HG03139 (cell line): ENCODE measurements around the gene GLS.
"Not testable (repeated sequence)": the region's sequence is repeated elsewhere in the genome, so short reads cannot be mapped to it uniquely, and the experiment has no call there.

Experiments used
- ATAC-seq: cut with Tn5 transposase; IDR thresholded peaks from one replicate; pipeline ENCODE4 v1.9.1; 2021; ENCODE audit not compliant: unreplicated experiment

GLS gene

DNA sequence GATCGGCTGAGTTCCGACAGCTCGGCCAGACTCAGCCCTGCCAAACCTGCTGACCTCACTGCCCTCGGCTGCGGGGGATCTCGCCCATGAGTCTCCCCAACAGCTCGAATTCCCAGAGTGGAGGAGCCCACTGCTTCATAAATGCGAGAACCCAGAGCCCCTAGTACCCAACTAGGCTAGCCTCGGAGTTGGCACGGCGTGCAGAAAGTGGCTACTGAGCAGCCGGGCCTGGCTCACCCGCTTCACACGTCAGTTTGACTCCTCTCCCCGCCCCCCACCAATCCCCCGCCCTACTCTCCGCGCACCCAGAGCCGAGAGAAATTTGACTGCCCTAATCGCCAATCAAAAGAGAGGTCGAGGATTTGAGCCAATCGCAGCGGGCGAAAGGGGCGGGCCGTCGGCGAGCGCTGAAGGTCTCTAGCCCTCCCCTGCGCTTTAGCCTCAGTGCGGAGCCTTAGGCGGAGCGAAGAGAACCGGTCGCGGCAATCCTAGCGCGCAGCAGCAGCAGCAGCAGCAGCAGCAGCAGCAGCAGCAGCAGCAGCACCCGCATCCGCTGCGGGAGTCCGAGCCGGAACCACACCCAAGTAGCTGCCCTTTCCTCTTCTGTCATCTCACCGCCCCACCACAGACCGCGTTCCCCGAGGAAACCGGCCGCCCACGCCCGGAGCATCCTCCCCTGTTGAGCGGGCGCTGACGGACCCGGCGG, at the start of gene GLS:
GLS (plus strand) TSS at position 444 of the 706 bp plus-strand sequence. CDS start 264 bp downstream, outside the sequence.
- ATAC-seq, result peak; percentile 74

DNA sequence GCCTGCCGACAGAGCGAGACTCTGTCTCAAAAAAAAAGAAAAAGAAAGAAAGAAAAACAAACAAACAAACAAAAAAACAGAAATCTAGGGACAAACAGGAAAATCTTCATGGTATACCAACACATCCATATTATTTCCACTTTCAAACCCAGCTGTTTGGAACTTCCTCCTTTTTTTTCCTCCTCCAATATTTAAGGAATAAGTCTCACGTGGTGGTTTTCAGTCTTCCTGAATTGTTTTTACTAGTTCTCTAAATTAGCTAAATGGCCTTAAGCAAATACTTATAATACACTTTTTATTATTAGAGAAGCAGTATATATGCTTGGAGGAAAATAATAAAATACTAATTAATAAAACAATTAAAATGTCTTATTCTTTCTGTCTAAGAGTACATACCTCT, 48.7 kb upstream of the GLS start:
- no peak for ATAC-seq

DNA sequence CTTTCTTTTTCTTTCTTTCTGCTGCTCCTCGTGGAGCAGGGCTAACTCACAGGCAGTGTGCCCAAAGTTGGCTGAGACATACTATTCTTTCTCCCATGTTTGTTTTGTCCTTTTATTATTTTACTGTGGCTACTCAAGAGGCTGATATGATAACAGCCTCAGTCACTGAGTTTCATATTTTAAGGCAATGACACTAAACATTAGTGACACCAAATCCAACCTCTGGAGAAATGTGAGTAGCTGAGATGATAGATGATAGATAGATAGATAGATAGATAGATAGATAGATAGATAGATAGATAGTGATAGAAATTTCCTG, 45.8 kb upstream of the GLS start:
- no peak for ATAC-seq

DNA sequence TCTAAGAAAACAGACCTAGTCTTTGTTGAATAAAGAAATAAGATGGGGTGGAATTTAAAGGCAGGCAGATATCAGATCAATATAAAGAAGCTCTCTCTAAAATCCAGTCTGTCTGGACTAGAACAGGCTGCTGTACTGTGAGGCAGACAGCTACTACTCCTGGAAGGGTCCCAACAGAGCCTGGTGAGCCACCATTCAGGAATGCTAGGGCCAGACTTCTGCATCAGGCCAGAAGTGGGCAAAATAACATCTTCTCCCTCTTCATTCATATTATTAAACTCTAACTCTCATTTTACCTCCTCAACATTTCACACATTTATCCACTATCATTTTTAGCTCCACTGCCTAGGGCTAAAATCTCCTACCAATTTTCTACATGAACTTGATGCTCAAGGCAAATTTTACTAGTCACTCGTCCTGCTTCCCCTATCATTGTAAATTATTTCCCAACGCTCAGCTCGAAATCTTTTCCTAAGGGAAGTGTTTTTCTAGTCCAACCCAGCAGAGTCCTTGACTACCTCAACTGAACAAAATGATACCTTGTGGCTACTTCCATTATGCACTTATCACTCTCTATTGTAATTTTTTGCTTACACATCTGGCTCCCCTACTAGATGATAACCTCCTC, 45.2 kb upstream of the GLS start:
- ATAC-seq, result no peak

DNA sequence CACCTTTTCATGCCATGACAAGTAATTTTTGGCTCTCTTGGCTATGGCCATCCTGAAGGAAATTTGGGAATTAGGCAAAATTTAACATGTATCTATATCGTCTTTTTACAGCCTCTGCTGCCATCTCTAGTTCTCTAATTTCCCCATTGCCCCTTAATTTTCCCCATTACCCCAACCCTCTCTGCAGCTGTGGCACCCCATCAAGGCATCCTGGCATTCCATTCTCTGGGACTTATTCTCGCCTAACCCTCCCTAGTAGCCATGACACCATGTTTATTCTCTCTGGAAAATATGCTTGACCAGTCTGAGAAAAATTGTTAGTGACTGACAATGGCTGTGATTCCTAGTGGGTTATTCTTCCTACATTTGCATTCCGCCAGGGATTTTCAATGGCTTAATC, 43.9 kb upstream of the GLS start:
- ATAC-seq, result no peak

DNA sequence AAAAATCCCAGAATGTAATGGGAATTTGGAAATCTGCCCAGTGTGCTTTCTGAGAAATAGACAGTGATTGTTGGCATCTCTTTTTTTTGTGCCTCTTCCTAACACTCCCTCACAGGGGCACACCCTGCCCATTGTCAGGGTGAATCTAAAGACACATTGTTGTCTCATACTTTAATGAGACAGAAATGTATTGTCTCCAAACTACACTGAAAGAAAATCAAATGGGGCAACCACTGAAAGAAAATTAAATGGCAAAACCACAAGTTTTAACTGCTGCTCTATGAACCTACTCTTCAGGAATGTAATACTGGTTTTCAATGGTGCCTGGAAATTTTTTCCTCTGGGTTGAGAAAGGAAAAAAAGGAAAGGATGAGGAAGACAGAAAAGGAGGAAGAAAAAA, 43.2 kb upstream of the GLS start:
- ATAC-seq, result no peak

DNA sequence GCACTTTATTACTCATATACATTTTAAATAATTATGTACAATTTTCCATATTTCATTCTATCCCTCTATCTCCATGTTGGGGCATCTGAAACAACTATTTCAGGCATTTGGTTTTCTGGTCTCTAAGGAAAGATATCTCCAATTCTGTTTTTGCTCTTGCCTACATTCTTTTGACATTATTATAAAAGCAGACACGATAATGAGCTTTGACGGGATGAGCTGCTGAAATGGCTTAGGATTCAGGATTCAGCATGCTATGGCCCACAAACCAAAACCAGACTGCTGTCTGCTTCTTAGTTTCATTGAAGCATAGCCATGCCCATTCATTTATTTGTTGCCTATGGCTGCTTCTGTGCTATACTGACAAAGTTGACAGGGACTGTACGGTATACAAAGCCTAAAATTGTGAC, 42.7 kb upstream of the GLS start:
- ATAC-seq, result no peak

DNA sequence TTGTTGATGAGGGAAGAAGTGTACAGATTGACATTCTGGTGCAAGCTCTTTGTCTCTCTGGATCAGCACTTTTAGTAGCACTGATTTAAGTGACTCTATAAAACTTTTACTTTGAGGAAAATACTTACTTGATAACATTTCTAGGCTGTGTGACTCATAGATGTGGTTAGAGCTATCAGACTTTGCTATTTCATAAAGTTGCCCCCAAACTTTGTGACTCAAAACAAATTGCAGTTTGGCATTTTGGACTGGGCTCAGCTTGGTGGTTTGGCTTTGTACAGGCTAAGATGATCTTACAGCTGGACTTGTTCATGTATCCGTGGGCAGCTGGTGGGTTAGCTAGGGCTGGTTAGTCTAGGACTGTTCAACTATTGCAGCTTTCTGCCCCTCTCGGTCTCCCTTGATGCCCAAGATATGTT, 42.1 kb upstream of the GLS start:
- no peak for ATAC-seq

DNA sequence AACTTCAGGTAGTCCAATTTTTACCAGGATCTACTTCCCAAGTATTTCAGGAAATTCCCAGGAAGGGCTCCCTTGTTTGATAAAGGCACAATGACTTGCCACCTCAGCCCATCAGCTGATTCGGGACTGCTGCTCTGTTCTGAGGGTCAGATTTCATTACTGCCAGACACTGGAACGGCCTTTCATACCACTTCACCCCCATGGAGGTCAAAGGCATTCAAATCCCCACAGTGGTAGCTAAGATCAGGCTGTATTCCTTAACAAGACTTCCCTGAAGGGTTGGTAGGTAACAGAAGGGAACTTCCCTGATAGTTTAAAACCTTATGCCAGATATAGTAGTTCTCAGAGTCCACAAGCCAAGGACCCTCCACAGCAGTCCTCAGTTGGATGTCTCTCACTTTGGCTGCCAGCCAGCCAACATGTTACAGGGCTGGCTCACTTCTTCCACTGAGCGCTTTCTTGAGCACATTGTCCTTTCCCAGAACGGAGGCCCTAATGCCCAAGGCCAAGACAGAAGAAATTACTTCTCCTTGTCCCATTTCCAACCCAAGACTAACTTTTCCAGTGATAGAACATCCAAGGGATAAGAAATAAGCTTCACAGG, 40.0 kb upstream of the GLS start:
- no peak for ATAC-seq

DNA sequence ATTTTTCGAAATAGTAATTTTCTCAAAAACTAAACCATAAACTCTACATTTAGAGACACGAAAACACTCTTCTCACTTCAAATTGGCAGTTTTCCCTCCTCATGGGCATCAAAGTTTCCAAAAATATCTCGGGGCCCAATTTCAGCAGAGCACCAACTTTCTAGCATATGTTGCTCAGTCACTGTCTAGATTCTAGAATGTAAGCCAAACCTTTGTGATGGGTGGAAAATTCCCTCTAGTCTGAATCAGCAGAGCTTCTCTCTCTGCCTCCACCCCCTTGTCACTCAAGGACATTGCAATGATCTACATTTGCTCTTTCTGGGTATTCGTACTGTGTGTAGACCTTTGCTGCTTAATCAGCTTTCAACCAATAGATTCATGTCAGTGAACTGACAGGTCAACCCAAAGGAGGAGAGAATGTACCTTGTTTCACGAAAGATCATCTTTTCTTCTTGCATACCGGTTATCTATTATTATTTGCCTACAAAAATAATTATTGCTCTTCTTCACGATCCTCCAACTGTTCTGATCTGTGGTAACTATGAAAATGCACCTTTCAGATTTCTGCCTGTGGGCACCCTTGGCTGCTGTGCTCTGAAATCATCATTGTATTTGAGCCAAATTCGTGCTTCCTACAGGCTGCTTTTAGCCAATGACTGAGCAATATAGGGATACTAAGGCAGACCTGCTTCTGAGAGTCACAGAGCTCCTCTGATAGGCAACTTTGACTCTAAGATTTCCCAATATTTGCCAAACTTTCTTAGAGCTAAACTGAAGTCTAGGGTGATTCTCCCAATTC, 38.7 kb upstream of the GLS start:
- ATAC-seq, result no peak

DNA sequence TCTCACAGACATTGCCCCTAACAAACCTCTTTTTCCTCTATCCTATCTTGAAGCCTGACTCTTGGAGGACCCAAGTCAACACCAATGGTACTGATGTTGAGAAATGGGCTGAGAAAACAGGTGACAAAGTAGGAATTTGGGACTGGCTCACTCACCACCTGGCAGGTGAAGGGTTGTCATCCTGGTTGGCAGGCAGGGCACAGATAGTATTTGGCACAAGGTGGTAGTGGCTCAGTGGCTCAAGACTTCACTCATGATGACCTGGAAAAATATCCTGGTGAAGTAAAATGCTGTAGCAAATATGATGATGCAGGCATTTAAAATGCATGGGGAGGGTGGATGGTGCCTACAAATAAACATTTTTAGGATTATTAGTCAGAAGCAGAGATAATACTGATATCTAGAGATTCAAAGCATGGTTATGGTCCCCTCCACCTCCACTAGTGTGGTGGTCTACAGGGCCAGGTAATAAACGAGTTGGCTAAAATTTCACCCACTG, 38.0 kb upstream of the GLS start:
- no peak for ATAC-seq

DNA sequence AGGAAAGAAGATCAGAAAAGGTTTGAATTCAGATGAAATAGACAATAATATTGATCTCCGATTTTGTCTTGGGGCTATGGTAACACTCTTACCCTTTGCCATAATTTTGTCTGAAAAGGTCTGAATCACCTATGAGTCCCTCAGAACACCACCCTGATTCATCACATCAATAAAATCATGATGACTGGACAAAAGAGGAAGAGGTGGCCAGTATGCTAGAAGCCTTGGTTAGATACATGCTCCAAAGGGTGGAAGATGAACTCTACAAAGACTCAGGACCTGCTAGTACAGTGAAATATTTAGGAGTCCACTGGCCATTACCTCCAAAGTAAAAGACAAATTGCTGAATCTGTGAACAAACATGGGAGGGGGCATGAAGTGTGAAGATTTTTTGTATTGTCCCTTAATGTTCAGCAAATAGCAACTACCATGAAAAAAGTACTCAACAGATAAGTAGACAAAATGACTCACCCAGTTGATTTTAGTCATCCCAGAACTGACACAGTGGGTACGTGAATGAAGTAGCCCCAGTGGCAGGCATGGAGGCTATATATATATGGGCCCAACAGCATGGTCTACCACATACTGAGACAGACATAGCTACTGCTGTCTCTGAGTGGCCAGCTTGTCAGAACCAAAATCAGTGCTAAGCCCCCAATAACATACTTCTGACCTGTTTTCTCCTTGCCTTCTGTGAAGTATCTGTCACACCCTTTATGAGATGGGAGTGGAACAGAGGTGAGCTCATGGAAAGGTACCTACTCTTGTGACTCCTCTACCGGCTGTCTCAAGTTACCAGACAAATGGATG, 36.5 kb upstream of the GLS start:
- ATAC-seq, result peak; percentile 87

DNA sequence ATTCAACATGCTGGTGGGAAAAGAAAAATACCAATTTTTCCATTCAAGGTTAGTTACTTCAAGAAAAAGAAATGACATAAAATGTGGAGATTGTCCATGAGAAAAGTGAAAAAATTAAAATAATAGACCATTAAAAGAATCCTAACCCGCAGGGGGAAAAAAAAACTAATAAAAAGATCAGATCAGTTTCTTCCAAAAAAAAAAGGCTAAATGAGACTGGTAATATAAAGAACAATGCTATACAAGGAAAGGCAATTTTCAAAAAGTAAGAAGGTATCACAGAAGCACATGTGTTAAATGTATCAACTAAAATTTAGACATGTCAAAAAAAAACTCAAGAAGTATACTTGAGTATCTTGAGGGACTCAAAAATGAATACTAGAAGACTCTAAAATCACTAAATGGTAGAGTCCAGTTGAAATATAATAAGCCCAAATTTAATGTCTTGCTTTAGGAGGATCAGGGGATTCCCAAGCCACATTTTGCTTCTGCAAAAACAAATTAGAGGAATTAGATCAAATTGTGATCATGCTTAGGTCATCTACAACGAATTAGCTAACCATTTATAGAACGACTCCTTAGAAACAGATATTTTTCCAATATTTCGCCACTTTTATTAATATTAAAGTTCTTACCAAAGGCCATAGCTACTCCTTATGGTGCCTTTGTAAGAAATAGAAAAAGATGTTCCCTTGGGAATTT, 35.8 kb upstream of the GLS start:
- ATAC-seq, result no peak

DNA sequence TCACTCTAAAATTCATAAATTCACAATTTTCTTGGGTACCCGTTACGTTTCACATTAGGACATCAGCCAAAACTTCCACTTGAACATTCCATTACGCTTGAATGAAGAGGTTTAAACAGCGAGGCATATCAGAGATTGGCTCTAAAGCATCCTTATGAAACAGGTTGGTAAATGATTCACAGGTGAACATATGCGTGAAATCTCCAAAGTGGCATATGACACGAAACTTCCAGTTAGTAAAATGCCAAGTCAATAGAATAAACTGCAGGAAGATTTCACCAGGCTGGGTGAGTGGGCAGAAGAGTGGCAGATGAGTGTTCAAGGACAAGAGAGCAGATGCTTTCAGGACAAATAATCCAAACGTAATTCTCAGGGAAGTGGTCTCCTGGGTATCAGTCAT, 33.9 kb upstream of the GLS start:
- no peak for ATAC-seq

DNA sequence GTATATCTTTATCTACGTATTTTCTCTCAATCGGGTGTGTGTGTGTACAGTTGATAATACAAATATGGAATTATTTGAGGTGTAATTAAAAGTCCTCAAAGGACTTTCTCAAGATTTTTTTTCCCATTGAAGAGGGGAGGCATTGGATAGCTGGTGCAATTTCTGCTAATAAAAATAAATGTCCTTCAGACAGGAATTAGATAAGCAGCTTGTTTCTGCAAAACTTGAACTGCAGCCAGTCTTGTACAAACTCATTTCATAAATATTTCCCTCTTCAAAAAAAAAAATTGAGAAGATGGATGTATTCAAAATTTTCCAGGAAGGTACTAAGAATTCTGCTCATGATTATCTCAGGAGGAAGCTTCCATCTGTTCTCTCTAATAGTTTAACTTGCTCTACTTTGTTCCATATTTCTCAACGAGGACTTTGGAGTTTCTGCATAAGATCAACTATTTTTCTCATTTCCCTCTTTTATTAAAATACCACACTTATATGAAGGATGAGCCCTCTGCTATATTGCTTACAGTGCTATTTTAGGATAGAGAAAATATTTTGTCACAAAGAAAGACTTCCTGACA, 33.0 kb upstream of the GLS start:
- no peak for ATAC-seq

DNA sequence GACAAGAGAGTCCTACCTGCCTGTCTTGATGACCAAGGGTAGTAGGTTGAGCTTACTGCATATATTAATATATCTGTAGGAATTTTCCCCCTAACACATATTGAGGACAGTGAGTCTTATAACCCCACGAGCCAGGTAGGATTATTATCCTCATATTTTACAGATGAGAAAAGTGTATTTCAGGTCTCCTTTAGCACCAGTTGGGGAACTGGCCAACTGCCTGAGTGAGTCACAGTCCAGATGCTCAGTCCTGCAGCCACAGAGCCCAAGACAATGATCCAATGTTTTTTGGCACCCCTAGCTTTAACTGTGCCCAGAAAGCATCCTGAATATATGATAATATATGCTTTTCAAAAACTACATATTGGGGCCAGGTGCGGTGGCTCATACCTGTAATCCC, 30.8 kb upstream of the GLS start:
- no peak for ATAC-seq

DNA sequence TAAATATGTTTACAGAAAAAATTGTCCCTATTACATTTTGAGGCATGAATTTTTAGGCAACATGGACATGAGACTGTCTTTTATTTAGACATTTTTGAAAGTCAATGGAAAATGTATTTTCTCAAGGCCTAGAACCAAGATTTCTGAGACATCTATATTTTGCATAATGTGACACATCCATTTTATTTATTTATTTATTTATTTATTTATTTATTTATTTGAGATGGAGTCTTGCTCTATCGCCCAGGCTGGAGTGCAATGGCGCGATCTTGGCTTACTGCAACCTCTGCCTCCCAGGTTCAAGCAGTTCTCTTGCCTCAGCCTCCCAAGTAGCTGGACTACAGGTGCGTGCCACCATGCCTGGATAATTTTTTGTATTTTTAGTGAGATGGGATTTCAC, 27.6 kb upstream of the GLS start:
- ATAC-seq, result not testable (repeated sequence)

DNA sequence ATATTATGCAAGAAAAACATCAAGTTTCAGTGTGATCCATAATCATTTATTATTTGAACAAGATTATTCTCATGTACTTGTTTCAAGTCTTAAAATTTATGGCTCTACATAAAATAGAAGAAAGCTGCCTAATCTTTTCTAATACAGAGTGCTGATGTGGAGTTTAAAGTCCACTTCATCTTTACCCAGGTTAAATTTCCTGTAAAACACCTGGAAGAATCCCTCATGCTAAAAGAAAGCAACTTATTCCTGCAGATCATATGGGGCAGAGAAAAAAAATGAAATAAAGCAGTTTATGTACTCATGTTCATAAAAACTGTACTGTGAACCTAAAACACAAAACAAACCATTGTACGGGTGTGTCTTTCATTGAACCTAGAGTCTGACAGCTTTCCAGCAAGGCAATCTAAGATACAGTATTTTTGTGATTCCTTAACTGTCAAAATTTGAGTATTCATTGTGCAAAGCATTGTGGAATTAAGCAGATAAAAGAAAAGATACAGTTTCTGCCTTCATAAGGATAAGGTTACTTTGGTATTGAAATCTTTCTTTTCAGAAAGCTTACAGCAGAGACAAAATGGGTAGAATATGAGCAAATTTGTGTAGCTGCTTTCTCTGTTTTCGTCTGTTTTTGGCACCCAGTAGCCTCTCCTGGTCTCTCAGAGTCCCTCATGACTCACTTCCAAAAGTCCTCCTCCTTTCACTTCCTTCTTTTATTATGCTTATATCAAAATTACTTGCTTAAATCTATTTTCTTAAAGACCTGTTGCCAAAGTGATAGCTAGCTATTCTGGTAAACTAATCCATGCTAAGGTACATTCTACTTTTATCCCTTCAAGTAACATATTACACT, 26.9 kb upstream of the GLS start:
- ATAC-seq, result no peak

DNA sequence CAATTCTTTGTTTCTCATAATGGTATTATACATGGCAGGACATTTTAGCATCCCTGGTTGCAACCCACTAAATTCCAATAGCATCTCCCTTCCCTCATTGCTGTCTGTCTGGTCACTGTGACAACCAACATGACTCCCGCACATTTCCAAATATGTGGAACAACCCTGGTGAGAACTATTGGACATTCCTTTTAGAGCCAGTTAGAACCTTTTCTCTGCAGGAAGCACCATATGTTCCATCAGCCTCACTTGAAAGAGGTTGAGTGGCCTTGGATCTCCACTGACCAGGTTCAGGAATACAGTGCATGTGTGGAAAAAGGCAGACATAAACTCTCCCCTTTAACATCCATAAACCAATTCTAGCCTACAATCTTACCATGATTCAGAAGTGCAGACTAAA, 25.9 kb upstream of the GLS start:
- no peak for ATAC-seq
